OCI-LY3 (cell line): ENCODE data around the gene NOG.

Experiments
- H2AFZ ChIP-seq: fragments of 200-600, 300-600 bp; shearing (Covaris generic); 2 replicates; pipeline ENCODE4 v1.6.0; 2014; ENCODE audit warnings: antibody characterized with exemption, low read depth, low read length
- H3K27ac ChIP-seq: fragments of 200-600, 300-600 bp; sonication (generic); 2 replicates; pipeline ENCODE4 v1.5.1; 2014; ENCODE audit warnings: mild to moderate bottlenecking, low read length, moderate library complexity, mixed read lengths
- H3K27me3 ChIP-seq: fragments of 200-600, 300-600 bp; sonication (generic); 2 replicates; pipeline ENCODE4 v1.6.1; 2014; ENCODE audit warnings: low read depth, low read length, mixed read lengths
- H3K36me3 ChIP-seq: fragments of 200-600, 300-600 bp; sonication (generic); replicated peaks from 2 replicates; pipeline ENCODE3; 2014; ENCODE audit warnings: low read depth, low read length, mixed read lengths
- H3K4me1 ChIP-seq: fragments of 300-600, 200-600 bp; sonication (generic); 2 replicates; pipeline ENCODE4 v1.6.1; 2014; ENCODE audit warnings: low read length, mixed read lengths
- H3K4me2 ChIP-seq: fragments of 200-600, 300-600 bp; sonication (generic); 2 replicates; pipeline ENCODE4 v1.6.1; 2014; ENCODE audit warnings: low read length, mixed read lengths
- H3K4me3 ChIP-seq: fragments of 300-600, 200-600 bp; sonication (generic); 2 replicates; pipeline ENCODE4 v1.5.1; 2014; ENCODE audit warnings: antibody characterized with exemption, mild to moderate bottlenecking, low read length, moderate library complexity
- H3K79me2 ChIP-seq: fragments of 300-600, 200-600 bp; shearing (Covaris generic); 2 replicates; pipeline ENCODE4 v1.6.1; 2014; ENCODE audit warnings: mild to moderate bottlenecking, low read length, mixed read lengths
- H3K9ac ChIP-seq: fragments of 300-600, 200-600 bp; shearing (Covaris generic); 2 replicates; pipeline ENCODE4 v1.6.0; 2014; ENCODE audit warnings: mild to moderate bottlenecking, low read length, moderate library complexity
- H3K9me3 ChIP-seq: fragments of 200-600, 300-600 bp; shearing (Covaris generic); 2 replicates; pipeline ENCODE4 v1.6.1; 2014; ENCODE audit warnings: low read length, mixed read lengths; ENCODE audit not compliant: insufficient read depth
- H4K20me1 ChIP-seq: fragments of 200-600, 300-600 bp; sonication (generic); 2 replicates; pipeline ENCODE4 v1.6.1; 2016; ENCODE audit warnings: low read length, mixed read lengths; ENCODE audit not compliant: insufficient read depth
- CTCF ChIP-seq: fragments of 200-600, 300-600 bp; sonication (generic); IDR thresholded peaks from 2 replicates; pipeline ENCODE4 v1.5.1; 2014; ENCODE audit warnings: antibody characterized with exemption, low read length, low read depth
- EZH2phosphoT487 ChIP-seq: fragments of 200-600 bp; shearing (Covaris generic); IDR thresholded peaks from 2 replicates; pipeline ENCODE4 v1.6.1; 2018; ENCODE audit warnings: antibody characterized with exemption, mixed run types, low read depth

Gene NOG

GRCh38 chr17:56624309-56624708 lies 30.8 kb downstream of the NOG start:
- Histone ChIP-seq H3K4me3 (no peak overlapping the region), H3K79me2 (no peaks in the 10 kb centered on the region)

GRCh38 chr17:56624912-56625311 lies 31.4 kb downstream of the NOG start:
- no peaks in the 10 kb centered on the region for H3K9me3 ChIP-seq
- no peak overlapping the region for H3K4me2 ChIP-seq
- no peak overlapping the region for H3K9ac ChIP-seq
- H3K27me3 ChIP-seq, result peaks cover 3% of the 10 kb centered on the region; the same call in 1 of the 2 replicates
- H4K20me1 ChIP-seq, result no peaks in the 10 kb centered on the region
- H3K4me3 ChIP-seq, result no peak overlapping the region
- TF ChIP-seq EZH2phosphoT487 (no peak), CTCF (no peak)
- no peak overlapping the region for H3K27ac ChIP-seq
- no peaks in the 10 kb centered on the region for H3K36me3 ChIP-seq
- H2AFZ ChIP-seq, result no peak overlapping the region
- H3K79me2 ChIP-seq, result no peaks in the 10 kb centered on the region
- H3K4me1 ChIP-seq, result no peaks in the 10 kb centered on the region

More at GRCh38 chr17:56624309-56624708, 30.8 kb downstream of the NOG start:
- Histone ChIP-seq H3K36me3 (no peaks in the 10 kb centered on the region), H4K20me1 (no peaks in the 10 kb centered on the region), H3K9ac (no peak overlapping the region), H3K4me1 (no peaks in the 10 kb centered on the region), H3K27me3 (peaks cover 3% of the 10 kb centered on the region; the same call in 1 of the 2 replicates), H2AFZ (no peak overlapping the region), H3K9me3 (no peaks in the 10 kb centered on the region), H3K27ac (no peak overlapping the region), H3K4me2 (no peak overlapping the region)
- TF ChIP-seq EZH2phosphoT487, result no peak
- no peak for TF ChIP-seq CTCF

- no peaks in the 10 kb centered on the region for H3K9me3 ChIP-seq
- H3K27ac ChIP-seq, result no peak overlapping the region
- H3K27me3 ChIP-seq, result peaks cover 3% of the 10 kb centered on the region; the same call in 1 of the 2 replicates
- H2AFZ ChIP-seq, result no peak overlapping the region
- H3K4me2 ChIP-seq, result no peak overlapping the region
- no peaks in the 10 kb centered on the region for H3K4me1 ChIP-seq
- H3K79me2 ChIP-seq, result no peaks in the 10 kb centered on the region
- TF ChIP-seq CTCF (0 out of 2 replicates have a peak, but pooled peaks have one; percentile 6), EZH2phosphoT487 (no peak)
- no peak overlapping the region for H3K9ac ChIP-seq
- H3K4me3 ChIP-seq, result no peak overlapping the region
- no peaks in the 10 kb centered on the region for H4K20me1 ChIP-seq
- no peaks in the 10 kb centered on the region for H3K36me3 ChIP-seq
These were observed 36.1 kb downstream of the NOG start for GRCh38 chr17:56629531-56630075.

GRCh38 chr17:56630202-56630601 lies 36.7 kb downstream of the NOG start:
- Histone ChIP-seq H3K27ac (no peak overlapping the region), H3K9ac (no peak overlapping the region), H3K4me2 (no peak overlapping the region), H3K36me3 (no peaks in the 10 kb centered on the region), H4K20me1 (no peaks in the 10 kb centered on the region), H3K9me3 (no peaks in the 10 kb centered on the region), H3K4me3 (no peak overlapping the region), H3K27me3 (peaks cover 3% of the 10 kb centered on the region; the same call in 1 of the 2 replicates), H3K79me2 (no peaks in the 10 kb centered on the region), H3K4me1 (no peaks in the 10 kb centered on the region), H2AFZ (no peak overlapping the region)
- no peak for TF ChIP-seq CTCF
